GM18858 (cell line): ENCODE results near the gene SPIRE2.
A peak's percentile ranks its signal among the peaks of the same experiment; 100 is the strongest.
"Not testable (repeated sequence)": the region's sequence is repeated elsewhere in the genome, so short reads cannot be mapped to it uniquely, and the experiment has no call there.

Experiments used
- ATAC-seq: cut with Tn5 transposase; IDR thresholded peaks from one replicate; pipeline ENCODE4 v1.9.1; 2021; ENCODE audit not compliant: unreplicated experiment

SPIRE2 gene

GRCh38 chr16:89912143-89912542 is 83.9 kb downstream of the SPIRE2 start:
- no peak for ATAC-seq

GRCh38 chr16:89912627-89913026 is 84.4 kb downstream of the SPIRE2 start:
- ATAC-seq, result no peak

DNA sequence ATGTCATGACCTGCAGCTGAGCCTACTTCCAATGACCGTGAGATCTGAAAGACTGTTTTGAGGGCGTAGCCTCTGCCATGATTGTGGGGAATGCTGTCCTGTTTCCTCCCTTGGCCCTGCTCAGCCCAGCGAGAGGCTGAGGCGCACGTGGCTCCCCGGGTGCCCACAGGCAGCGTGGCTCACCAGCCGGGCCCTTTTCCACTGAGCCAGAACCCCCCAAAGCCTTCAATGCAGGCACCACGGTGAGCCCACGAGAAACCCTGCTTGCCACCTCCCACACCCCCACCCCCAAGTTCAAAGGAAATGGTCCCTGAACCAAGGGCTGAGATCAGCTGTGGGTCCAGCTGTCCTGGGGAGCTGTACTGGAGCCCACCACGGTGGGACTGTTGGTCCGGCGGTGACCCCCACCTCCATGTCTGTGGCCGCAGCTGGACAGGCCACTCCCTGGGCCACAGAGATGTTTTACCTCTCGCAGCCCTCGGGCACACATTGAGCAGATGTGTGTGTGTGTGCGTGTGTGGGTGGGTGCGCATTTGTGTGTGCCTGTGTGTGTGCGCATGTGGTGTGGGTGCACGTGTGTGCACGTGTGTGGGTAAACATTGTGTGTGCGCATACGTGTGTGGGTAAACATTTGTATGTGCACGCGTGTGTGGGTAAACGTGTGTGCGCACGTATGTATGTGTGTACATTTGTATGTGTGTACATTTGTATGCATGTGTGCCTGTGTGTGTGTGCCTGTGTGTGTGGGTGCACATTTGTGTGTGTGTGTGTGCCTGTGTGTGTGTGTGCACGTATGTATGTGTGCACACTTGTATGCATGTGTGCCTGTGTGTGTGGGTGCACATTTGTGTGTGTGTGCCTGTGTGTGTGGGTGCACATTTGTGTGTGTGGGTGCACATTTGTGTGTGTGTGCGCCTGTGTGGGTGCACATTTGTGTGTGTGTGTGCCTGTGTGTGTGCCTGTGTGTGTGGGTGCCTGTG is 85.4 kb downstream of the SPIRE2 start:
- no peak for ATAC-seq

DNA sequence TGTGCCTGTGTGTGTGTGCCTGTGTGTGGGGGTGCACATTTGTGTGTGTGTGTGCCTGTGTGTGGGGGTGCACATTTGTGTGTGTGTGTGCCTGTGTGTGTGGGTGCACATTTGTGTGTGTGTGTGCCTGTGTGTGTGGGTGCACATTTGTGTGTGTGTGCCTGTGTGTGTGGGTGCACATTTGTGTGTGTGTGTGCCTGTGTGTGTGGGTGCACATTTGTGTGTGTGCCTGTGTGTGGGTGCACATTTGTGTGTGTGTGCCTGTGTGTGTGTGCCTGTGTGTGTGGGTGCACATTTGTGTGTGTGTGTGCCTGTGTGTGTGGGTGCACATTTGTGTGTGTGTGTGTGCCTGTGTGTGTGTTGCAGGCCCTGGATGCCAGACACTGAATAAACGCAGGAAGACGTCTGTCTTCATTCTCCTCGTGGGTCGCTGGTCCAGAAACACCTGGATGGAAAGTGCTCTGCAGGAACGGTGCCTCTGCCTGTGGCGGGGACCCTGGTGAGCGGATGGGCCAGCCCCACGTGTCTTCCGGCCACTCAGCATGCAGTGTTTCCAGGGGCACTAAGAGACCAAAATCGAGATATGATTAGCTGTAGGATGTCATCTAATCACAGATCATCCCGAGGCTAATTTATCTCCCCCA is 86.5 kb downstream of the SPIRE2 start:
- ATAC-seq, result not testable (repeated sequence)

DNA sequence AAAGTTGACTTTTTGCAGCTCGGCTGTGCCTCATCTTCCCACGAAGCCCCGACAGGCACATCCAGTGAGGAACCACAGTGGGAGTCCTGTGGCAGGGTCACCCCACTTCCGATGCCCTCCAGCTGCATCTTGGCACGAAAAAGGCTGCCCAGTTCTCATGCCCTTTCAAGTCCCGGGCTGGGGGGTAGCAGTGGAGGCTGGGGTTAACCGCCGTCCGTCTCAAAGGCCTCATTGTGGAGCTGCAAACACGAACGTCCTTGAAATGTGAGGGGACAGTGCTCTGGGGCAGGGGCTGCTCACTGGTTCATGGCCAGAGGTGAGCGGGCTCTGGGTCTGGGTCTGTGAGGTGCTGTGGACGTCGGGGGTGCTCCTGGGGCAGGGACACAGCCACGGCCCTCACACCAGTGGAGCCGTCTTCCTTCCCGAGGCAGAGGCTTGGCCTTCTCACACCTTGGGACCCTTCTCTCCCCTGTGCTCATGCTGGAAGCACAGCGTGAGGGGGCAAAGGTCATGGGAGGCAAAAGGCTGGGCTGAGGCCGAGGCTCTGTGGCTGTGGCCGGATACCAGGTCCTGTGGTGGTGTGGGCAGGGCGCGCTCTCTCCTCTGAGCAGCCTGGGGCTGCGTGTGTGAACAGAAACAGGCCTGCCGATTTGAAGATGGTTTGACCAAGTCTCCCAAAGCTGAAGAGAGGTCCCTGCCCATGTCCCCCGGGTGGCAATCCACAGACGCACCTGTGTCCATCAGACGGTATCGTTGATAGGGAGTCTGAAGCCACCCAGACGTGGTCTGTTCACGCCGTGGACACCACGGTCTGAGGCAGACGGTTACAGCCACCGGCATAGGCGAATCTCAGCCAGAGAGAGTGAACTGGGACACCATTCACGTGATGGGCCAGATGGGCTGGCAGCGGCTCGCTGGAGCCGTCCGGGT is 87.3 kb downstream of the SPIRE2 start:
- ATAC-seq, result no peak

- ATAC-seq, result peak; percentile 74
Measured at GRCh38 chr16:89917773-89918452, 89.6 kb downstream of the SPIRE2 start.

GRCh38 chr16:89918453-89919347 is 90.4 kb downstream of the SPIRE2 start, which contains the start of gene MC1R:
Gene MC1R, plus strand, starts transcription at chr16:89918862. Its CDS starts 397 bp downstream, at chr16:89919259.
- ATAC-seq, result no peak

- no peak for ATAC-seq
Measured at GRCh38 chr16:89919535-89920406, 91.5 kb downstream of the SPIRE2 start.

- no peak for ATAC-seq
Measured at GRCh38 chr16:89920723-89921122, 92.4 kb downstream of the SPIRE2 start.
